Suppressor macrophage treated with lipopolysaccharide for 4 hours (primary cell): Measurements from ENCODE around the gene SNX2.
"Not testable (repeated sequence)": the region's sequence is repeated elsewhere in the genome, so short reads cannot be mapped to it uniquely, and the experiment has no call there.

ENCODE experiments used
- DNase-seq: peaks from one replicate; pipeline ENCODE4 v3.0.0-alpha.2; 2020

The SNX2 gene

GRCh38 chr5:122845229-122846050 is 70.6 kb downstream of the SNX2 start, which contains the start of gene SNX24:
SNX24 (plus strand) TSS chr5:122845613; CDS start chr5:122845634, 21 bp downstream.
- DNase-seq = peak; percentile 85

GRCh38 chr5:122846051-122846550 is 71.2 kb downstream of the SNX2 start:
- DNase-seq = no peak

- no peak for DNase-seq
Observed at GRCh38 chr5:122847687-122848081, 72.8 kb downstream of the SNX2 start.

GRCh38 chr5:122849771-122850170 is 74.9 kb downstream of the SNX2 start:
- DNase-seq = peak; percentile 50

GRCh38 chr5:122857538-122857937 is 82.7 kb downstream of the SNX2 start:
- not testable (repeated sequence) for DNase-seq

GRCh38 chr5:122858451-122858850 is 83.6 kb downstream of the SNX2 start:
- no peak for DNase-seq

- no peak for DNase-seq
Observed at GRCh38 chr5:122863240-122863639, 88.4 kb downstream of the SNX2 start.

GRCh38 chr5:122863721-122864120 is 88.8 kb downstream of the SNX2 start:
- no peak for DNase-seq

GRCh38 chr5:122864400-122864799 is 89.5 kb downstream of the SNX2 start:
- no peak for DNase-seq

- no peak for DNase-seq
Observed at GRCh38 chr5:122864842-122865241, 90.0 kb downstream of the SNX2 start.

GRCh38 chr5:122870219-122870856 is 95.5 kb downstream of the SNX2 start:
- DNase-seq = no peak

GRCh38 chr5:122871661-122872060 is 96.8 kb downstream of the SNX2 start:
- DNase-seq = peak; percentile 46

- DNase-seq = peak; percentile 29
Observed at GRCh38 chr5:122874179-122874875, 99.4 kb downstream of the SNX2 start.

GRCh38 chr5:122877518-122877917 is 102.6 kb downstream of the SNX2 start:
- peak; percentile 74 for DNase-seq

- DNase-seq = no peak
Observed at GRCh38 chr5:122879076-122879475, 104.2 kb downstream of the SNX2 start.
